SK-N-SH treated with all-trans-retinoic acid at 6 μM for 48 hours (cell line): ENCODE data around the gene JARID2.

Experiments
- ARNTL ChIP-seq: fragments of 450-650 bp; formaldehyde crosslinking; IDR thresholded peaks from 2 replicates; pipeline ENCODE4 v1.5.0; 2020; ENCODE audit warnings: low read depth, mild to moderate bottlenecking, moderate library complexity, borderline replicate concordance
- BACH2 ChIP-seq: fragments of 250-450 bp; sonication (Bioruptor Pico); IDR thresholded peaks from 2 replicates; pipeline ENCODE4 v1.9.0; 2021; ENCODE audit warnings: mild to moderate bottlenecking, borderline replicate concordance
- GLIS3 ChIP-seq: fragments of 250-450 bp; sonication (Bioruptor Pico); IDR thresholded peaks from 2 replicates; pipeline ENCODE4 v1.5.0; 2020; ENCODE audit warnings: mild to moderate bottlenecking, moderate library complexity
- OSR1 ChIP-seq: fragments of 250-450 bp; sonication (Bioruptor Pico); IDR thresholded peaks from 2 replicates; pipeline ENCODE4 v1.8.0; 2022; ENCODE audit warnings: moderate library complexity, mild to moderate bottlenecking, inconsistent platforms
- RARB ChIP-seq: fragments of 250-450 bp; sonication (Bioruptor Pico); IDR thresholded peaks from 2 replicates; pipeline ENCODE4 v1.8.0; 2021; ENCODE audit warnings: mild to moderate bottlenecking, moderate library complexity
- TOX ChIP-seq: fragments of 250-450 bp; sonication (Bioruptor Pico); IDR thresholded peaks from 2 replicates; pipeline ENCODE4 v1.8.0; 2021; ENCODE audit warnings: mild to moderate bottlenecking, moderate library complexity, borderline replicate concordance
- ZC3H10 ChIP-seq: fragments of 250-450 bp; sonication (Bioruptor Pico); IDR thresholded peaks from 2 replicates; pipeline ENCODE4 v1.5.1; 2021; ENCODE audit warnings: mild to moderate bottlenecking, moderate library complexity
- ZFP3 ChIP-seq: fragments of 250-450 bp; sonication (Bioruptor Pico); IDR thresholded peaks from 2 replicates; pipeline ENCODE4 v1.5.0; 2020; ENCODE audit warnings: mild to moderate bottlenecking, moderate library complexity
- ZFP30 ChIP-seq: fragments of 450-650 bp; formaldehyde crosslinking; IDR thresholded peaks from 2 replicates; pipeline ENCODE4 v1.5.0; 2022; ENCODE audit warnings: mild to moderate bottlenecking, moderate library complexity
- TF ChIP-seq, protein P1 (sequence below): fragments of 250-450 bp; sonication (Bioruptor Pico); IDR thresholded peaks from 2 replicates; pipeline ENCODE4 v1.5.1; 2021; ENCODE audit warnings: mild to moderate bottlenecking, moderate library complexity
- TF ChIP-seq, protein P2 (sequence below): fragments of 250-450 bp; sonication (Bioruptor Pico); IDR thresholded peaks from 2 replicates; pipeline ENCODE4 v1.8.0; 2021; ENCODE audit warnings: low read depth, mild to moderate bottlenecking, moderate library complexity, borderline replicate concordance
- TF ChIP-seq, protein P3 (sequence below): fragments of 250-450 bp; sonication (Bioruptor Pico); IDR thresholded peaks from 2 replicates; pipeline ENCODE4 v1.5.1; 2020; ENCODE audit warnings: low read depth, mild to moderate bottlenecking, moderate library complexity
- TF ChIP-seq, protein P4 (sequence below): fragments of 250-450 bp; sonication (Bioruptor Pico); IDR thresholded peaks from 2 replicates; pipeline ENCODE4 v1.8.0; 2020; ENCODE audit warnings: mild to moderate bottlenecking, moderate library complexity, borderline replicate concordance

DNA sequence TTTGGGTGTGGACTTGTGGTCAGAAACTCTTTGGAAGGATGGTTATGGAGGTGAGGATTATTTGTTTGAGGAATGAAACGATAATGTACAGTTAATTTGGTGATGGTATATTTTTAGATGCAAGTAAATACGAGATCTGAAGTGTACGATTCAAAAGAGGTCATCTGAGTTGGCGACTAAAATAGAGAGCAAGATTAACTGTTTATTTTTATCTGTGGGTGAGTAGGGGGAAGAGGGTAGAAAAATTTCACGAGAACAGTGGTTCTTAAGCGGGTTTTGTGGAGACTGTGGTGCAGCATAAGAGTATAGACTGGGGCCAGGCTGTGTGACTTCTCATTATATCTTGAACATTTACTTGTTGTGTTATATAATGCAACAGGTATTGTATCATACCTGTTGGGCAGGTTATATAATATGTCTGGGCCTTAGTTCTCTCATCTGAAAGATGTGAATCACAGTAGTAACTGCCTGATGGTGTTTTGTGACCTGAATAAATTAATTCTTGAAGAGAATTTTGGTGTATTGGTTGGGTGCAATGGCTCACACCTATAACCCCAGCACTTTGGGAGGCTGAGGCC is 171.2 kb downstream of the JARID2 start:
- no peak for TF ChIP-seq GLIS3
- TF ChIP-seq, protein P1, sequence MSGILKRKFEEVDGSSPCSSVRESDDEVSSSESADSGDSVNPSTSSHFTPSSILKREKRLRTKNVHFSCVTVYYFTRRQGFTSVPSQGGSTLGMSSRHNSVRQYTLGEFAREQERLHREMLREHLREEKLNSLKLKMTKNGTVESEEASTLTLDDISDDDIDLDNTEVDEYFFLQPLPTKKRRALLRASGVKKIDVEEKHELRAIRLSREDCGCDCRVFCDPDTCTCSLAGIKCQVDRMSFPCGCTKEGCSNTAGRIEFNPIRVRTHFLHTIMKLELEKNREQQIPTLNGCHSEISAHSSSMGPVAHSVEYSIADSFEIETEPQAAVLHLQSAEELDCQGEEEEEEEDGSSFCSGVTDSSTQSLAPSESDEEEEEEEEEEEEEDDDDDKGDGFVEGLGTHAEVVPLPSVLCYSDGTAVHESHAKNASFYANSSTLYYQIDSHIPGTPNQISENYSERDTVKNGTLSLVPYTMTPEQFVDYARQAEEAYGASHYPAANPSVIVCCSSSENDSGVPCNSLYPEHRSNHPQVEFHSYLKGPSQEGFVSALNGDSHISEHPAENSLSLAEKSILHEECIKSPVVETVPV (CRISPR knock-in tag) = no peak
- TF ChIP-seq ARNTL (CRISPR knock-in tag) = no peak
- TF ChIP-seq, protein P2, sequence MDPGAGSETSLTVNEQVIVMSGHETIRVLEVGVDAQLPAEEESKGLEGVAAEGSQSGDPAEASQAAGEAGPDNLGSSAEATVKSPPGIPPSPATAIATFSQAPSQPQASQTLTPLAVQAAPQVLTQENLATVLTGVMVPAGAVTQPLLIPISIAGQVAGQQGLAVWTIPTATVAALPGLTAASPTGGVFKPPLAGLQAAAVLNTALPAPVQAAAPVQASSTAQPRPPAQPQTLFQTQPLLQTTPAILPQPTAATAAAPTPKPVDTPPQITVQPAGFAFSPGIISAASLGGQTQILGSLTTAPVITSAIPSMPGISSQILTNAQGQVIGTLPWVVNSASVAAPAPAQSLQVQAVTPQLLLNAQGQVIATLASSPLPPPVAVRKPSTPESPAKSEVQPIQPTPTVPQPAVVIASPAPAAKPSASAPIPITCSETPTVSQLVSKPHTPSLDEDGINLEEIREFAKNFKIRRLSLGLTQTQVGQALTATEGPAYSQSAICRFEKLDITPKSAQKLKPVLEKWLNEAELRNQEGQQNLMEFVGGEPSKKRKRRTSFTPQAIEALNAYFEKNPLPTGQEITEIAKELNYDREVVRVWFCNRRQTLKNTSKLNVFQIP (CRISPR knock-in tag) = no peak
- TF ChIP-seq, protein P3, sequence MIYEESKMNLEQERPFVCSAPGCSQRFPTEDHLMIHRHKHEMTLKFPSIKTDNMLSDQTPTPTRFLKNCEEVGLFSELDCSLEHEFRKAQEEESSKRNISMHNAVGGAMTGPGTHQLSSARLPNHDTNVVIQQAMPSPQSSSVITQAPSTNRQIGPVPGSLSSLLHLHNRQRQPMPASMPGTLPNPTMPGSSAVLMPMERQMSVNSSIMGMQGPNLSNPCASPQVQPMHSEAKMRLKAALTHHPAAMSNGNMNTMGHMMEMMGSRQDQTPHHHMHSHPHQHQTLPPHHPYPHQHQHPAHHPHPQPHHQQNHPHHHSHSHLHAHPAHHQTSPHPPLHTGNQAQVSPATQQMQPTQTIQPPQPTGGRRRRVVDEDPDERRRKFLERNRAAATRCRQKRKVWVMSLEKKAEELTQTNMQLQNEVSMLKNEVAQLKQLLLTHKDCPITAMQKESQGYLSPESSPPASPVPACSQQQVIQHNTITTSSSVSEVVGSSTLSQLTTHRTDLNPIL (CRISPR knock-in tag) = no peak
- no peak for TF ChIP-seq BACH2 (CRISPR knock-in tag)
- TF ChIP-seq, protein P4, sequence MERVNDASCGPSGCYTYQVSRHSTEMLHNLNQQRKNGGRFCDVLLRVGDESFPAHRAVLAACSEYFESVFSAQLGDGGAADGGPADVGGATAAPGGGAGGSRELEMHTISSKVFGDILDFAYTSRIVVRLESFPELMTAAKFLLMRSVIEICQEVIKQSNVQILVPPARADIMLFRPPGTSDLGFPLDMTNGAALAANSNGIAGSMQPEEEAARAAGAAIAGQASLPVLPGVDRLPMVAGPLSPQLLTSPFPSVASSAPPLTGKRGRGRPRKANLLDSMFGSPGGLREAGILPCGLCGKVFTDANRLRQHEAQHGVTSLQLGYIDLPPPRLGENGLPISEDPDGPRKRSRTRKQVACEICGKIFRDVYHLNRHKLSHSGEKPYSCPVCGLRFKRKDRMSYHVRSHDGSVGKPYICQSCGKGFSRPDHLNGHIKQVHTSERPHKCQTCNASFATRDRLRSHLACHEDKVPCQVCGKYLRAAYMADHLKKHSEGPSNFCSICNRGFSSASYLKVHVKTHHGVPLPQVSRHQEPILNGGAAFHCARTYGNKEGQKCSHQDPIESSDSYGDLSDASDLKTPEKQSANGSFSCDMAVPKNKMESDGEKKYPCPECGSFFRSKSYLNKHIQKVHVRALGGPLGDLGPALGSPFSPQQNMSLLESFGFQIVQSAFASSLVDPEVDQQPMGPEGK (CRISPR knock-in tag) = no peak
- no peak for TF ChIP-seq ZC3H10 (CRISPR knock-in tag)
- TF ChIP-seq RARB (CRISPR knock-in tag) = no peak
- no peak for TF ChIP-seq ZFP3
- TF ChIP-seq TOX (CRISPR knock-in tag) = no peak
- TF ChIP-seq ZFP30 (CRISPR knock-in tag) = no peak
- TF ChIP-seq OSR1 = no peak
